Hepatocyte (in vitro differentiated cells): ENCODE results near the gene ABCC11.

Experiments
- CTCF ChIP-seq: fragments of 200-600 bp; sonication (generic); IDR thresholded peaks from 2 replicates; pipeline ENCODE4 v1.5.1; 2016; ENCODE audit warnings: antibody characterized with exemption, mild to moderate bottlenecking; ENCODE audit not compliant: poor library complexity
- EZH2 ChIP-seq: fragments of 200-600 bp; sonication (generic); IDR thresholded peaks from 2 replicates; pipeline ENCODE4 v1.6.1; 2016; ENCODE audit warnings: antibody characterized with exemption, mild to moderate bottlenecking, borderline replicate concordance

GRCh38 chr16:48155926-48156789 is 91.2 kb downstream of the ABCC11 start, which contains the start of gene ABCC12:
- TF ChIP-seq CTCF (no peak), EZH2 (no peak)
